SU-DHL-6 (cell line): ENCODE measurements around the gene SH3GLB1.

Experiments used
- EZH2phosphoT487 ChIP-seq: fragments of 200-600 bp; sonication (generic), shearing (Covaris generic); conservative IDR thresholded peaks from 2 replicates; pipeline ENCODE4 v1.6.1; 2018; ENCODE audit warnings: mild to moderate bottlenecking, antibody characterized with exemption, low read length, moderate library complexity, mixed read lengths
- TF ChIP-seq, protein P1 (sequence below): fragments of 200-600 bp; sonication (generic); IDR thresholded peaks from one replicate; pipeline ENCODE4 v1.5.1; 2017; ENCODE audit warnings: antibody characterized with exemption, mild to moderate bottlenecking, low read length, moderate library complexity; ENCODE audit not compliant: insufficient read depth, poor library complexity, severe bottlenecking

DNA sequence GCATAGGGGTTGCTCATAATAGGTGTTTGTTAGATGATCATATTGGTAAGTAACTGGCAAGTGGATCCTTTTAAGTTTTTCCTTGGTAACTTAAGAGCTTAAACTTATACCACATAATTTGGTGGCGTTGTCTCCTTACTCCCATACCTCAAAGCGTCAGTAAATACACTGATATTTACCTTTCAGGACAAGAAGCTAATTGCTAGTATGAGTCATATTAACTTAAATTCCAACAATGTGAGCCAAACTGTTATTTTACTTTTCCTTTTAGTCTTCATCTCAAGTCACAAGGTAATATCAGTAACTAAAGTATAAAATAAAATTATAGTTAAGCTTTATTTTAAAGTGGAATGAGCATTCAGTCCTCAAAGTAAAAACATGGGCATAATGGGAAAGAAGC, 9.0 kb upstream of the SH3GLB1 start:
- TF ChIP-seq, protein P1, sequence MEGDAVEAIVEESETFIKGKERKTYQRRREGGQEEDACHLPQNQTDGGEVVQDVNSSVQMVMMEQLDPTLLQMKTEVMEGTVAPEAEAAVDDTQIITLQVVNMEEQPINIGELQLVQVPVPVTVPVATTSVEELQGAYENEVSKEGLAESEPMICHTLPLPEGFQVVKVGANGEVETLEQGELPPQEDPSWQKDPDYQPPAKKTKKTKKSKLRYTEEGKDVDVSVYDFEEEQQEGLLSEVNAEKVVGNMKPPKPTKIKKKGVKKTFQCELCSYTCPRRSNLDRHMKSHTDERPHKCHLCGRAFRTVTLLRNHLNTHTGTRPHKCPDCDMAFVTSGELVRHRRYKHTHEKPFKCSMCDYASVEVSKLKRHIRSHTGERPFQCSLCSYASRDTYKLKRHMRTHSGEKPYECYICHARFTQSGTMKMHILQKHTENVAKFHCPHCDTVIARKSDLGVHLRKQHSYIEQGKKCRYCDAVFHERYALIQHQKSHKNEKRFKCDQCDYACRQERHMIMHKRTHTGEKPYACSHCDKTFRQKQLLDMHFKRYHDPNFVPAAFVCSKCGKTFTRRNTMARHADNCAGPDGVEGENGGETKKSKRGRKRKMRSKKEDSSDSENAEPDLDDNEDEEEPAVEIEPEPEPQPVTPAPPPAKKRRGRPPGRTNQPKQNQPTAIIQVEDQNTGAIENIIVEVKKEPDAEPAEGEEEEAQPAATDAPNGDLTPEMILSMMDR = no peak
- no peak for TF ChIP-seq EZH2phosphoT487
